ENCODE data around the gene LRRC27. TPM values are rescaled to one million over a fixed set of nuclear protein-coding genes. Genes with fewer than 3 reads are reported as not detected.
A peak's percentile ranks its signal among the peaks of the same experiment; 100 is the strongest.

LRRC27 gene
- total RNA-seq, 1 donor from 2014 or later, result 13.8 TPM

DNA sequence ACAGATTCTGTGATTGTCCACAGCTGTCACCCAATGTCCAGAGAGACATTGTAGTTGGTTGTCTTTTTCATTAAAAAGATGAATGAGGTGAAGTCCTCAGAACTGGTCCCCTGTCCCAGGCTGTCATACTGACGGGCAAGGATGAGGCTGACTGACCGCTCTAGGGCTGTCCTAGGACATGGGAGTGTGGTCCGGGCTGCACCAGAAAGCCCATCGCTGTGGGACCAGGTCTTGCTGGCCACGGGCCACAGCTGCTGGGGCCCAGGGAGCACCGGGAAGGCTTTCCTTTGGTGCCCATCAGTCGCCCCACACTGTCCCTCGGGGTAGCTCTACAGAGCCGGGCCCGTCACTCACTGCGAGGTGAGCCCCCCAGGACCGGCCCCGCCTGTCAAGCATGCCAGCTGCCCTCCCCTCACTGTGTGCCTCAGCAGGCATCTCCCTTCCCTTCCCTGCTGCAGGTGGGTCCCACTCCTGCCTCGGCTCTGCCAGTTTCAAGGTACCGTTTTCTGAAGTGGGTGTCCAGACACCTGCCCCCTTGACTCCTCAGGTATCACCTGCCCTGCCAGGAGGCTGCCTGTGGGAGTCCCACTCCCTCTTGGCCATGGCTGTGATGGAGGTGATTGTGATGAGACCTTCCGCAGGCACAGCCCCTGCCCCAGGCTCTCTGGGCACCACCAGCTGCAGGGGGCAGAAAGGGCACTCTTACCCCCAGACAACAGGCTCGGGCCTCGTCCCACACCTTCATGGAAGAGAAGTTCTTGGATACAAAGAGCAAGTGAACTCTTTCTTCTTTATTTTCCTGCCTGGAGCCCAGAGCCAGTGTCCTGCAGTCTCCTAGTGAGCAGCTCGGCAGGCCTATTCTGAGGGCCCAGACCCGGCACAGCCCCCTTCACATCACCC lies 21.7 kb downstream of the LRRC27 start:
- Mint-ChIP-seq H3K9me3 (ENCODE audit: unreplicated experiment) (peaks cover 4% of the 10 kb centered on the region), H3K4me1 (ENCODE audit: low read depth, unreplicated experiment) (peaks cover 8% of the 10 kb centered on the region), H3K27ac (ENCODE audit: unreplicated experiment) (peak overlapping the region; percentile 66), H3K36me3 (ENCODE audit: unreplicated experiment) (peaks cover 5% of the 10 kb centered on the region), H3K4me3 (ENCODE audit: unreplicated experiment) (peak overlapping the region; percentile 49), H3K27me3 (ENCODE audit: unreplicated experiment) (peaks cover 13% of the 10 kb centered on the region)
- DNase-seq, result no peak
- TF ChIP-seq, protein P1, sequence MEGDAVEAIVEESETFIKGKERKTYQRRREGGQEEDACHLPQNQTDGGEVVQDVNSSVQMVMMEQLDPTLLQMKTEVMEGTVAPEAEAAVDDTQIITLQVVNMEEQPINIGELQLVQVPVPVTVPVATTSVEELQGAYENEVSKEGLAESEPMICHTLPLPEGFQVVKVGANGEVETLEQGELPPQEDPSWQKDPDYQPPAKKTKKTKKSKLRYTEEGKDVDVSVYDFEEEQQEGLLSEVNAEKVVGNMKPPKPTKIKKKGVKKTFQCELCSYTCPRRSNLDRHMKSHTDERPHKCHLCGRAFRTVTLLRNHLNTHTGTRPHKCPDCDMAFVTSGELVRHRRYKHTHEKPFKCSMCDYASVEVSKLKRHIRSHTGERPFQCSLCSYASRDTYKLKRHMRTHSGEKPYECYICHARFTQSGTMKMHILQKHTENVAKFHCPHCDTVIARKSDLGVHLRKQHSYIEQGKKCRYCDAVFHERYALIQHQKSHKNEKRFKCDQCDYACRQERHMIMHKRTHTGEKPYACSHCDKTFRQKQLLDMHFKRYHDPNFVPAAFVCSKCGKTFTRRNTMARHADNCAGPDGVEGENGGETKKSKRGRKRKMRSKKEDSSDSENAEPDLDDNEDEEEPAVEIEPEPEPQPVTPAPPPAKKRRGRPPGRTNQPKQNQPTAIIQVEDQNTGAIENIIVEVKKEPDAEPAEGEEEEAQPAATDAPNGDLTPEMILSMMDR (IDR thresholded peaks at IDR 0.05; ENCODE audit: partially characterized antibody, unreplicated experiment), result no peak

DNA sequence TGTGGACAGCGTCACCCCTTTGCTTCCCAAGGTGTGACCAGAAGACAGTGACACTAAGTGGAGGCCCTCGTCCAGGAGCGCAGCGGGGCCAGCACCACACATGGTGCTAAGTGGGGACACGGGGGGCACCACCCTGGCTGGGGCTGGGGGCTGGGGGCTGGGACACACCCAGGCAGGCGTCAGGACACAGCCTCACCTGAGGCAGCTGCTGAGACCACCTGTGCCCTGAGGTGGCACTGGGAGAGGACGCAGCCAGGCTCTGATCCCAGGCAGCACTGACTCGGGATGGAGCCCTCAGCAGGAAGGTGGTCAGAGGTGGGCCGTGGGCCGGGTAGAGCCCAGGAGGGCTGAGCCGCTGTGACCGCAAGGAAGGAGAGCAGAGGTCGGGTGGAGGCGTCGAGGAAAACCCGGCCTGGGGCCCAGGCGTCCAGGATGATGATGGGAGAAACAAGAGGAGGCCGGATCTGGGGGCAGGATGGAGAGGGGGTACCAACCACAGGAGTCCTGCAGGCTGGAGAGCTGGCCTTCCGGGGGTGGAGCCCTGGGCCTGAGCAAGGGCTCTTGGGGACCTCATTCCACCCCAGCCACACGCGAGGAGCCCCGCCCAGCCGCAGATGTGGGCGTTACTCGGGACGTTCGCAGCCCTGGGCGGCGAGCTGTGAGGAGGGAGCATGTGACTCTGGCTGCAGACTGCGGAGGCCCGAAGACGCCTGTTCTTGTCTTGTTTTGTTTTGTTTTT lies 22.5 kb downstream of the LRRC27 start:
- Mint-ChIP-seq H3K36me3 (ENCODE audit: unreplicated experiment) (peaks cover 5% of the 10 kb centered on the region), H3K27me3 (ENCODE audit: unreplicated experiment) (peaks cover 13% of the 10 kb centered on the region), H3K4me1 (ENCODE audit: low read depth, unreplicated experiment) (peaks cover 8% of the 10 kb centered on the region), H3K9me3 (ENCODE audit: unreplicated experiment) (peaks cover 6% of the 10 kb centered on the region), H3K4me3 (ENCODE audit: unreplicated experiment) (no peak overlapping the region), H3K27ac (ENCODE audit: unreplicated experiment) (no peak overlapping the region)
- DNase-seq, result no peak
- TF ChIP-seq, protein P1 (IDR thresholded peaks at IDR 0.05; ENCODE audit: partially characterized antibody, unreplicated experiment), result no peak

DNA sequence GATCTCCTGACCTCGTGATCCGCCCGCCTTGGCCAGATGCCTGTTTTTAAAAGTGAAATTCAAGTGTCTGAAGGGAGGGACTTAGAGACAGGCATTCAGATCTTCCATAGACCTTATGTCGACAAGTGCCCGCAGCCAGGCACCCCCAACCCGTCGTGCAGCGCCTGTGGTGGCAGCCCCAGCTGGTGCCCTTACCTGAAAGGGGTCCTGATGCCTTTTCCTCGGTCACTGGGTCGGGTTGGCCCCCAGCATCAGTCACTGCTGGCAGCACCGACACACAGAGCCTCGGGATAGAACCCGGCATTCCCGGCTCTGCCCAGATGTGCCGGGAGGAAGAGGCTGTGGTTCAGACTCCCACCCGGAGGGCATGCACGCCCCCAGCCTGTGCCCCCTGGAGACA lies 23.3 kb downstream of the LRRC27 start:
- Mint-ChIP-seq H3K36me3 (ENCODE audit: unreplicated experiment) (peaks cover 5% of the 10 kb centered on the region), H3K4me1 (ENCODE audit: low read depth, unreplicated experiment) (peaks cover 8% of the 10 kb centered on the region), H3K9me3 (ENCODE audit: unreplicated experiment) (peaks cover 6% of the 10 kb centered on the region), H3K27ac (ENCODE audit: unreplicated experiment) (no peak overlapping the region), H3K27me3 (ENCODE audit: unreplicated experiment) (peaks cover 13% of the 10 kb centered on the region), H3K4me3 (ENCODE audit: unreplicated experiment) (no peak overlapping the region)
- no peak for DNase-seq
- TF ChIP-seq, protein P1 (IDR thresholded peaks at IDR 0.05; ENCODE audit: partially characterized antibody, unreplicated experiment), result no peak

DNA sequence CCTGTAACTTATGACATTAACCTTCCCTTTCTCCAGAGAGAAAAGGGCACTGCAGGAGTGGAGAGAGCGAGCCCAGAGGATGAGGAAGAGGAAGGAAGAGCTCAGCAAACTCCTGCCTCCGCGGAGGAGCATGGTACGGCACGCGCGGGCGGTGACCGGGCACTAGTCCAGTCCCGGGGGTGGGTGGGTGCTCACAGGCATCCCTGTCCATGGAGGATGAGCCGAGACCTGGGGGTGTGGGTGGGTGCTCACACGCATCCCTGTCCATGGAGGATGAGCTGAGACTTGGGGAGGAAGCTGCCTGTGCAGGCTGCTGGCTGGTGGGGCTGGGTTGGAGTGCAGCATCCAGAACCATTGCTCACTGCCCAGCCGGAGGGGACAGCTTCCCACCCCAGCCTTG lies 23.8 kb downstream of the LRRC27 start:
- Mint-ChIP-seq H3K36me3 (ENCODE audit: unreplicated experiment) (peaks cover 5% of the 10 kb centered on the region), H3K4me1 (ENCODE audit: low read depth, unreplicated experiment) (peaks cover 8% of the 10 kb centered on the region), H3K9me3 (ENCODE audit: unreplicated experiment) (peaks cover 6% of the 10 kb centered on the region), H3K27me3 (ENCODE audit: unreplicated experiment) (peaks cover 13% of the 10 kb centered on the region), H3K27ac (ENCODE audit: unreplicated experiment) (no peak overlapping the region), H3K4me3 (ENCODE audit: unreplicated experiment) (no peak overlapping the region)
- TF ChIP-seq, protein P1 (IDR thresholded peaks at IDR 0.05; ENCODE audit: partially characterized antibody, unreplicated experiment), result no peak
- DNase-seq, result no peak
